ENCODE results near the gene RAB34.

GRCh38 chr17:28765038-28765437, 47.4 kb upstream of the RAB34 start:
- TF ChIP-seq EZH2phosphoT487 (IDR thresholded peaks at IDR 0.05; ENCODE audit: low read depth, severe bottlenecking, unreplicated experiment) (no peak), CTCF (IDR thresholded peaks at IDR 0.05; ENCODE audit: poor library complexity) (no peak)
